NOMO-1 treated with dmso at 0.1 percent for 144 hours (cell line): ENCODE measurements around the gene FAM72C.
"Not testable (repeated sequence)": the region's sequence is repeated elsewhere in the genome, so short reads cannot be mapped to it uniquely, and the experiment has no call there.

ENCODE experiments used
- DNase-seq: peaks from one replicate; lab custom pipeline; 2025; ENCODE audit not compliant: unreplicated experiment; lab: John Stamatoyannopoulos, UW

The FAM72C gene

DNA sequence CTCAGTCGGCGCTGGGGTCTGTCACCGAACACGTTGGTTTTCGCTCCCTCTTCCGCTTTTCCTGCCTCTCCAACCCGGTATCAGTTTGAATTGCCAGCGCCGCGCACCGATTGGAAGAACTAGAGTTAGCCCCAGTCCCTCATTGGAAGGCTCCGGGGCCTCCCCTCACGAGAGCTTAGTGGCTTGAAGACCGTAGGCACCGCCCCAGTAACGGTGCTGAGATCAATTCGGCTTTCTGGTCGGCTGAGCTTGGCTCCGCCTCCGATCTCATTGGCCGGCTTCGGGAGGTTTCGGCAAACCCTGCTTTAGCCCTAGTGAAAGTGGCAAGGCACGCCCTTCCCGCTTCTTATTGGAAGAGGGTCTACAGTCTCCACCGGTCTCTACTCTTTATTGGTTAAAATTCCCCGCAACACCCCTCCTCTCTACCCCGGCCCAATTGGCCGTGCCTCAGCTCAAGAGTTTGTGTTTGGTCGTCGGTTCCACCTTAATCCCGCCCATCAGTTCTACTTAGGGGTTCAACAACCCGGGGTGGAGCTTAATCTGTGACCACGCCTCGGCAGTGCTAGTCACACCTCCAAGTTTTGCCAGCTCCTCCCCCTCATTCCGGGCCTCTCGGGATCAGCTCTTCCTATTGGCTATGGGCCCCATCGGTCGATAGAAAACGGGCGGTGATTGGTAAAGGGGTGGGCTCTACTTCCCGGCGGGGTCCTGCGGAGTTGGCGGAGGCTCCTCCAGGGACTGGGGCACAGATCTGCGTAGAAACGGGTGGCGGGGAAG is at the start of gene FAM72C:
Gene FAM72C, minus strand, starts transcription at position 63 of the 777 bp plus-strand sequence. CDS start 845 bp downstream, outside the sequence.
- not testable (repeated sequence) for DNase-seq

DNA sequence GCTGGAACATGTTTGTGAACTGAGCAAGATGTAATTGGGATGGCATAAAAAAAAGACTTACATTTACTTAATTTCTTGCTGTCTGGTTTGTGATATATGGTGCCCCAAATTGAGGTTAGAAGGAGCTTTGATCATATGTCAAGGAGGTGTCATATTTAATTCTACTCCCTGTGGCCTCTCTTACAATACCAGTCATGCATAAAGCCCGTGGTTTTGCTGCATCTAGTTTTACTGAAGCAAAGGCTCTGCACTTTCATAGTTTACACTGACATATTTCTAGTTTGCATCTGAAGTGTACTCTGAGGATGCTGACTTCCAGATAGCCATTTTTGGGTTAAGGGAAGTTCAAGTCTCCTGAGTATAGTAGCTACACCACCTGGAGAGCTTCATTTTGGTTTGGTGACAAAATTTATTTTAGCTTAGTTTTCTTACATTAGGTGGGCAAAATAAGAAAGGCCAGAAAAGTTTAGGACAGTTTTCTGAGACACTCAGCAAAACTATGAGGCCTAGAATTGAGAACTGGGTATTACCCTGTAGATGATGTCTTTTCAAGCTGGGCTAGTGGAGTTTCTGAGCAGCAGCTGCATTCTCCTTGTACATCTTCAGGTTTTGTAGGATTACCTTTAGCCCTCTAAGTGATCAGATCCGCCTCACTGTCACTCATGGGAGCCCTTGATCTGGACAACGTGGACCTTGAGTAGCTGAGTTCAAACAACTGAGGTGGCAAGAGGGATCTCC is 48.4 kb upstream of the FAM72C start:
- not testable (repeated sequence) for DNase-seq

DNA sequence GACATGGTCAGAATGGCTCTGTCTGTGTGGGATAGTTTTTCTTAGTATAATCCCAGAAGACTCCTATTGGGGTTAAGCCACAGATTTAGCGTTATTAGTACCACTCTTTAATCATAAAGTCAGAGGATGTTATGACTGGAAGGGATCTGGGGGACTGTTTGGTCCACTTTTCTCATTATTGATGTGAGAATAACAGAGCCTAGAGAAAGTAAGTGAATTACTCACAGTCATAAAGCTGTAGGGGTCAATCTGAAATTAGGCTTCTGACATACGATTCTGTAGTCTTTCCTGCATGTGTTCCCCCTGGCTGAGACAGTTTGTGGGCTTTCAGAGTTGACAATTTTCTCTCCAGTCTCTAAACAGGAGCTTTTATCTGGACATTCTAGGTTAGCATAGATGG is 47.3 kb upstream of the FAM72C start:
- not testable (repeated sequence) for DNase-seq

DNA sequence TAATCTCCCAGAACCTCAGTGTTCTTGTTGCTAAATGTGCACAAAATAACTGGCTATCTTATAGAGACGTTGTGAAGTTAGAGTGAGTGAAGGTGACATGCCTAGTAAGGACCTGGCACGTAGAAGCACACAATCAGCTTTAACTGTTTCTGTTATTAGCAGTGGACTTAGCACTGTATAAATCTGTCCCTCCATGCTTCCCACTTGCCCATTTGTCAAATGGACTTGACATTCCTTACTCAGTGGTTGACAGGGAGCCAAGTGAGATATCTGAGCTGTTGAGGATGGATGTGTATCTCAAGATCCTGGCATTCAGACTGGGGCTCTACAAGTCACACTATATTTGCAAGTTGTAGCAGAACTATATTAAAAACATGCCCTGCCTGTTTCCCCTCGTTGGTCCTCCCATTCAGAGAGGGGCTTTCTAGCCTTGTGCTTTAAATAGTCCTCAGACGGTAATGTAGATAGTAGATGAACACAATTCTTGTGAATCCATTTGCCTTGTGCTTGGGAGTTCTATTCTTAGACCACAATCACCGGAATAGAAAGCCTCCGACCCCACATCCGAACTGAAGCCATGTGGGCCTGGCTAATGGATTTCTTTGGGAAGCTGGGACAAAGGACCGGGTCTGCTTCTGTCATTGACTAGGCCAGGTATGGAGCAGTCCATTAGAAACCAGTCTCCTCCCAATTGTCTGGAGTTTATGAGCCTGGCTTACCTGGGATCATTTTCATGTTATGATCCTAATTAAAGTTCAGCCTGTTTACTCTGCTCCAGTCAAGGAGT is 43.6 kb upstream of the FAM72C start:
- DNase-seq, result not testable (repeated sequence)

DNA sequence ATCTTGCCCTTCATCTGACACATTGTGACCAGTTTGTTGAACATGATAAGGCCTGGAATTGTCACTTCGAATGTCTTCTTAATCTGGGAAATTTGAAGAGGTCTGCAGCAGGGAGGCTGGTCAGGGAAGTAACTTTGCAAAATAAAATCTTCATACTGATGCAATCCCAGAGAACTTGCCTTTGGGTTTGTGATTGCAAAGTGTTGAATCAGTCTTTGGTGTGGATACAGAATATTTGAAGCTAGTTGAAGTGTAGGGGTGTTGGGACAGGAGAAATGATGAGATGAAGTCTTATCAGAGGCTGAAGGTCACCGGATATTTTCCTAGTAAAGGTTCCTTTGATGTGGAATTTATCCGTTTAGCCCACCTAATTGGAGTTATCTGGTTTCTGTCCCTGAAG is 42.7 kb upstream of the FAM72C start:
- not testable (repeated sequence) for DNase-seq

DNA sequence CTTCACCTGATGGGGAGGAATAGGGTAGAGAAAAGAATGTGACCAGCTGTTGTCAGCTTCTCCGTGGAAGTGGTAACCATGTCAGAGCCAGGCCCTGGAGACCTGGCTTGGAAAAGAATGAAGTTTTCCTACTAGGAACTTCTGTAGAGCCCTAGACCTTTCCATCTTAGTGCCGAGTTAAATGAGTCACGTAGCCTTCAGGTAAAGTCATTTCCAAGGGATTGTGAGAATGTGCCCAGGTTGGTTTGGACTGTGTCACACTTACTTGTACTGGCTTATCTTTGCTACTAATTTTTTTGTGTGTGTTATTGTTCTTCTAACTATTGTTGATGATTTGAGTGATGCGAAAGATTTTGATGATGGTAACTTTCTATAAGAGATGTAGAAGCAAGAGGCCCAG is 42.3 kb upstream of the FAM72C start:
- DNase-seq, result not testable (repeated sequence)

DNA sequence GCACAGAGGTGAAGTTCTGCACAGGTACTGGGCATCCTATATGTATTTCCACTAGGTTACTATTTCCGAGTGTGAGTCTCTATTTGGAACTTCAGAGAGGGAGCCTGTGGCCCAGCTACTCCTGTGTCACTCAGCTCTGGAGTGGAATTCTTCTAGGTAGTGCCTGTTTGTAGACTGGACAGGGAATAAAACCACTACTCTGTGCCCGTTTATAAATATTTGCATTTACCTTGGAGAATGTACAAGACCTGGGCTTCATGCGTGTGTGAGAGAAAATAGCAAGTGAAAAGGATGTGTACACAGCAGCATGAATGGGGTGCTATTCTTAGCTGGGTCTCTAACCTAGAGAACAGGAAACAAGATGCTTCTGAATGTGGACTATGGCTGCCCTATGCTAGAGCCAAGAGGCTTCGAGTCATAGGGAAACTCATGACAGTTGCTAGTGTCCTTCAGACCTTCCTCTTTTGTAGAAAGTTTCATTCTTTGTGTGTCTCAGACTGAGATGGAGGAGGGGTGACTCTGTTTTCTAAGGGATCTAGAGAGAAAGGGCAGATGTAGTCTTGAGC is 40.5 kb upstream of the FAM72C start:
- DNase-seq, result not testable (repeated sequence)

DNA sequence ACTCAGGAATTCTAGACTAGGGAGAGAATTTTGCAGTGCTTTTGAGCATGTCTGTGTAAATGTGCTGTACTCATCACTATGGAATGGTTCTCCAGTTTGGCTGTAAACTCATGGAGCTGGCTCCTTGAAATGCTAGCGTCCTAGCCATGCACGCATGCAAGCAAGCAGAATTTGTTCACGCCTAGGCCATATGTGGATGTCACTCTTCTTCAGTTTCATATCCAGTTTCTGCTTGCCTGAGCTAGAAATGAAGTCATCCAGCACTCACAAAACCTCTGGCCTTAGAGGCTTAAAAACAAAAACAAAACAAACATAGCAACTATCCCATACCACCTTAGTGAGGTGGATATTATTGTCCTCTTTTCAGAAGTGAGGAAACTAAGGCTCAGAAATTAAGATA is 37.6 kb upstream of the FAM72C start:
- DNase-seq, result not testable (repeated sequence)

DNA sequence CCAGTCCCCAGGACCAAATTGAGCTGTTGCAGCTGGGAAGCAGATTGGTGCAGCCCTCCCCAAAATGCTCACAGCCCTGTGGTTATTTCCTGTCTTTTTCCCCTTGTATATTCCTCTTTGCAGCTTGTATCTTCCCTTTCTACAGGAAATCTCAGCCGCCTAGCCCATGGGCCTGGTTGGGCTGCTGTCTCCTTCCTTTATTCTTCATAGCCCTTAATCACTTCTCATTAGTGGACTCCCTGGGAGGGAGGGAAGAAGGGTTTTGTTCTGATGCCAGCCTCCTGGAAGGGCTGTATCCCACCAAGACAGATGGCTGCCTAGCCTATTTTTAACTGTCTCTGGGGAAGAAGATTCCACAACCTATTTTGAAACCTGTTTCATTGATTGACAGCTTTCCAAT is 32.5 kb upstream of the FAM72C start:
- not testable (repeated sequence) for DNase-seq

DNA sequence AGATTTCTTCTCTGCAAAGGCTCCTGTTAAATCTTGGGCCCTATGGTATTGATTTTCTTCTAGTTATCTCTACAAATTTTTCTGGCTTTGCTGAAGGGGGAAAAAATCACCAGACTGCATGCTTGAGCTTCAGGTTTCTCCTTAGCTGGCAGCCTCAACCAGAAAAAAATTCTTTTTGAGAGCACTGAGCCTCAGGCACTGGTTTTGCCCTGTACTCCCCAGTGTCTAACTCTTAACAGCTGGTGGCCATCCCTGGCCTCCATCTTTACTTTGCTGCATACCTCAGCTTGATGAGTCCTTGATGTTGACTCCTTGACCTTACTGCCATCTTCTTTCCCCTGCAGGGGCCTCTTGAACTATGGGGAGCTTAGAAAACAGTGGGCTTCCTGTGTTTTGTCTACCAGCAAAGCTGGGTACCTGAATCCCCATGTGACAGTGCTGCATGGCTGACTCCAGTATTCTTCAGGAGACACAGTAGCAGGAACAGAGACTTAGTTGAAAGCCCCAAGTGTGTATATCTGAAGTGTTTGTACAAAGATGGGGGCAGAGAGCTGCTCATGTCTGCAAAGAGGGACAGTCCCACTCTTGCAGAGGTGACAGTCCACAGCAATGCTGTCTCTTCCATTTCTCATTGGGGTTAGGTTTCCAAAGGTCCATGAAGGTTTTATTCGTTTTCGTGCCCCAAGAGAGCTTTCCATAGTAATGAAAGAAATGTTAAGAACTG is 31.7 kb upstream of the FAM72C start:
- not testable (repeated sequence) for DNase-seq

DNA sequence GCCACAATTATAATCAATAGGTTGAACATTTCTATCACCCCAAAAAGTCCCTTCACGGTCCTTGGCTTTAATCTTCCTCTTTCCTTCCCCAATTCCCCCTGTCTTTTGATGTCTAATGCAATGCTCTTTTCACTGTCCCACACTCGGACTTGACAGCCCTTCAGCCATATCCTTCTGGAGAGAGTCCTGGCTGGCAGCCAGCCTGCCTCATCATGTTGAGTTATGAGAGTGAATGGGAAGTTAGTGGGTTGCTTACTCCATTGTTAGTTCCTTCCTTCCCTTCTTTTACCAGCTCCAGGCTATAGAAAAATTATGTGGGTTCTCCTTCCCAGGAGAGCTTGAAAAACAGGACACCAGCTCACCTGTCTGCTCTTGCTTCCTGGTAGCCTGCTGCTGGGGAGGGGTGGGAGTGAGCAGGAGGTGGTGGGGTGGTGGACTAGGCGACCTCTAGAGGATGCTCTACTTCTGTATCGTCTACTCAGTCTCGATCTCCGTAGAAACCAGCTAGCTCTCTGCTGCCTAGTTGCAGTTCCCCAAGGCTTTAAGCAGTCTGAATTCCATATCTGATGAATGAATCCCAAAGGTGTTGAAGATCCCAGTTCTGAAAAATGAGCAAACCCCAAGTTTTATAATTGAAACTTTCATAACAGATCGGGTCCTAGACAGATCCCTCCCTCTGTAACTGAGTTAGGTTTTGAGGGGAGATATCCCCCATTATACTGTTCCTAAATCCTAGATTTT is 30.5 kb upstream of the FAM72C start:
- DNase-seq, result not testable (repeated sequence)

DNA sequence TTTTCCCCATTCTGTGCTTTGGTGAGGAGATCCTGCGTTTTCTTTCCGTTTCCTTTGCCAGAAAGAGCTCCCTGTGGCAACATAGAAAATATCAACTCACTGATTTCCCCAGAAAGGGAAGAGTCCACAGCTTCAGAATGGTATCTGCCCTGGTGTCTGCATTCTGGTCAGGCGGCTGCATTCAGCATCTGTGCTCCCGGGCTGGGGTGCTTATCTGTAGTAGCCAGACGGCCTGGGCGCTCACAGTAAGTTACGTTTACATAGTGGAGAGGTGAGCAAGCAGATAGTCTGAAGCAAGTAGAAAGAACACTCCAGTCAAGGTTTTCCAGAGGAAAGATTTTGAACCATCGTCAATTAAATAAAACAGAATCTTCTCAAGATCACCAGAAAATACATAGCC is 29.3 kb upstream of the FAM72C start:
- not testable (repeated sequence) for DNase-seq

DNA sequence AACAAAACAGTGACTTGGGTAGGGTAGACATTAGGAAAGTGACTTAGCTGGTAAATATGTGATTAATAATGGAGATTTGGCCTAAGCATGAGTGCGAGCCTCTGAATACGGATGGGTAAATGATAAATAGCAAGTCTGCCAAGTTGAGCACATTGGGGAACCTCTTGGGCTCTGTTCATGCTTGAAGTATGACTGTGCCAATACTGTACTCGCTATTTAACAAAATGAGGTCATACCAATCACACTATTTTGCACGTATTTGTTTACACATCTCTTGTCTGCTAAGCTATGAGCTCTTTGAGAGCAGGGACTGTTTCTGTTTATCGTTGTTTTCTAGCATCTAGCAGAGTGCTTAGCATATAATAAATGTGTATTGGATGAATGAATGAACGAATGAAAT is 24.2 kb upstream of the FAM72C start:
- not testable (repeated sequence) for DNase-seq

DNA sequence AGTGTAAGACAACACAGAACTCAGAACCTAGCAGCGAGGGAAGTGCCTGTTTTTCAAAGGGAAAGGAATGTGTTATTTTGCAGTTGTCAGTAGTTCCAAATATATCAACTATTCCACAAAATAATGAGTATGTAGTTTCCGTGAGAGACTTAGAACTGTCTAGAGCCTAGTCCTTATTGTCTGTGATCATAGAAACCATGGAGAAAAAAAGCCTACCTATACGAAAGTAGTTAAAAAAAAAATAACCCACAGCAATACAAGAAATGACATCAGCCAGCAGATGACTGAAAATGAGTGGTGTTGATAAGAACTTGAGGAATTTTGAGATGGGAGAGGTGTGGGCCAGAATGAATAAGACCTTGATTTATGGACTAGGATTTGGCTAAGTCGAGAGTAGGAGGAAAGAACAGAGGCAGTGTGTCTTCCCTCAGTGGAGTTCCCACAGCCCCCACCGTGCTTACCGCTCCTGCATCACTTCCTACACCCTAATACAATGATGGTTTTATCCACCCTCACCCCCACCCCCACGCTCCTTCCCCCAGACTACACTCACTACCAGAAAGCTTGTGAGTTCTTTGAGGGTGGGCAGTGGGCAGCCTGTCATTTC is 21.6 kb upstream of the FAM72C start:
- DNase-seq, result not testable (repeated sequence)

DNA sequence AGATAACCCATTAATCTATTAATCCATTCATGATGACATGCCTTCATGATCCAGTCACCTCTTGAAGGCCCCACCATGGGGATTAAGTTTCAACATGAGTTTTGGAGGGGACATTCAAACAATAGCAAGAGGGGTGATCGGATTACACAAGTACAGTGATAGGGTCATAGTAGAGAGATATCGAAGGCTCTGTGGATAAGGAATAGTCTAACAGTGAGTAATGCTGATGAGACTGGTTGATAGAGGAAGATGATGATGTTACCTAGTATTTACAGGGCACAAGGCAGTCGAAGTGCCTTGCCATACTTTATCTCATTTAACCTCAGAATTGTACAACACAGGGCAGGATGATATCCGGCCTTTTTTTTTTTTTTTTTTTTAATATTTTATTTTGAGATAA is 18.9 kb upstream of the FAM72C start:
- not testable (repeated sequence) for DNase-seq

DNA sequence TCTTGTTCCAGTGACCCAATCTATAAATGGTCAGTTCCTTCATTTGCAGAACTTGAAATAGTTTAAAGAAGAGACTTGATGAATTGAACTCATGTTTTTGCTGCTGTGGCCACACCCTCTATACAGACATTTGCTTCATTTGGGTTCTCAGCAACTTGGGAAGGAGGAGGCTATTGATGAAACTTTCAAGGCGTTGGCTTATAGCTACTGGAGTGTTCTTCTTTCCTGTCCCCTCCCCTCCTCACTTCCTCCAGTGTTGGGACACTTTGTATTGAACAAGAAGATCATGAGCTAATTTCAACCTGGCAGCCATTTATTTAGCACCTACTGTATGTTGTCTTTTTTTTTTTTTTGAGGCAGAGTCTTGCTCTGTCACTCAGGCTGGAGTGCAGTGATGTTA is 17.9 kb upstream of the FAM72C start:
- DNase-seq, result not testable (repeated sequence)

DNA sequence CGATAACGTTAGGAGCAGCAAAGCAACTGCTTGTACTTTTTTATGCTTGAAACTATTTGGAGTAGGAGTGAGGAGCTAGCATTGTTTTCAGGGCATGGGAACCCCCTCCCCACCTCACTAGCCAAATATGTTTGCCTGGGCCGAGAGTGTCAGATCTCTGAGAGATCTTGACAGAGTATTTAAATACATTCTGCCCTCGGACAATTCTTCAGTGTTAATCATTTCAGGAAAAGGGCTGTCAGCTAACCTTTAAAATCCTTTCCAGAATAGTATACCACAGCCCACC is 17.6 kb upstream of the FAM72C start:
- not testable (repeated sequence) for DNase-seq

DNA sequence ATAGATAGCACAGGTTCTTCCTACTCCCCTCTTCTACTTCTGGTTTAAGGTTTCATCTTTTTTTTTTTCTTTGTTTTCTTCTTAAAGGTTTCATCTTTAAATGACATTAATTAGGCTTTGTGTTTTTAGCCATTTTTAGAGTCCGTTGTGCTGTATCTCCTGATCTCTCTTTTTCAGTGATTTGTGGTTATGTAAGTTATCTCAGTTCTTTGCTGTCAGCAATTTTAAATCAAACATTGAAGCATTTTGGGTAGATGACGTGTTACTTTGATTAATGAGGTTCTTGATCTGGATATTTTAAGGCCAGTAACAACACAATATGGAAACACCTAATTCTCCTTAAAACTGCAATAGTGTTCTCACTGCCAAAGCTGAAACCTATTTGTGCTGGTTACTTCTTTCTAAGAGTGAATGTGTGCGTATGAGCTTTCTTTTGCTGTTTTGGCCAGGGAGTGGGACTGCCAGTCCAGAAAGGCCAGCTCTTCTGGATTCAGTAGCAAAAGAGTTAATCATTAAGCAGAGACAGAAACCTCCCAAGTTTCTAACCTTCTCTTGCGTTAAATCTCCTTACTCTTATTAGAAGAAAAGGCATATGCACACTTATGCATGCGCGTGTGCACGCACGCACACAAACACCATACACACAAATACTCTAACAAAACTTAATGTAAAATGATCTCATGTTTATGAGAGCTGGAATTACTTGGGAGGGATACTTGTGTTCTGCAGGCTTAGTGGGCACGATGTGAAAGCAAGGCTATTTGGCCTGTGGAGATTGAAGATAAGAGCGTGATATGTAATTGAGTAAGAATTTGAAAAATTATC is 17.0 kb upstream of the FAM72C start:
- DNase-seq, result not testable (repeated sequence)

DNA sequence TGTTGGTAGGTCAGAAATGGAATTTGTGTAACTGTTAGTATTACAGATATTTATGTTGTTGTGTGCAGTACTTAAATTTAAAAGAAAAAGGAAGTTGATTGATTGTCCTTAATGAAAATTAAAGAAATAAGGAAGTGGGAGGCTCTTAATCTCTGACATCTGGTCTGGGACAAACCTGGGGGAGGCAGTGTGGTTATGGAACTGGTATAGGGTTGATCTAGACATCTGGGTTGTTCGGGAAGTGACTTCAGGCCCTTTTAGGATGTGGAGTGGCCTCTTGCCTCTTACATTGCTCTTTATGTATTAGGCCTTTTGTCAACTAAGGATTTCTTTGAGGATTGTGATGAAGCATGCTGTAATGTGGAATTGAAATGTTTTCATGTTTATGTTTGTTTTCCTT is 16.1 kb upstream of the FAM72C start:
- not testable (repeated sequence) for DNase-seq
